MM.1S (cell line): ENCODE results near the gene SHC4.

Experiments used
- CTCF ChIP-seq: fragments of 300-600 bp; sonication (generic); IDR thresholded peaks from 2 replicates; pipeline ENCODE4 v1.5.1; 2016; ENCODE audit warnings: antibody characterized with exemption, low read length, mixed read lengths
- EZH2 ChIP-seq: fragments of 300-600 bp; sonication (generic); optimal IDR thresholded peaks from 2 replicates; pipeline ENCODE3; 2017; ENCODE audit warnings: low read depth, mild to moderate bottlenecking, antibody characterized with exemption, low read length, mixed read lengths
- EZH2phosphoT487 ChIP-seq: fragments of 300-600 bp; sonication (generic); IDR thresholded peaks from 2 replicates; pipeline ENCODE4 v1.6.1; 2018; ENCODE audit warnings: antibody characterized with exemption, low read length

GRCh38 chr15:48992545-48992944 lies 28.8 kb upstream of the SHC4 start:
- TF ChIP-seq CTCF (no peak), EZH2 (no peak), EZH2phosphoT487 (no peak)
